Right cardiac atrium (tissue), 5 donors: ENCODE measurements around the gene ZNF644. TPM values are rescaled to one million over a fixed set of nuclear protein-coding genes. Genes with fewer than 3 reads are reported as not detected.

Experiments used
- ATAC-seq, 2 donors: fragments of 200-7000 bp; cut with Tn5 transposase; one replicate each; pipeline versions ENCODE4 v1.8.0 to v1.9.1; 2020; ENCODE audit warnings: moderate library complexity in 2 of 2, mild to moderate bottlenecking in 1 of 2
- DNase-seq, 3 donors: peaks; one replicate each; pipeline ENCODE4 v3.0.0-alpha.2; 2020
- H3K27ac ChIP-seq: one replicate; pipeline ENCODE4 v1.5.1; 2013; ENCODE audit warnings: mild to moderate bottlenecking, low read length, control low read depth, moderate library complexity
- H3K27me3 ChIP-seq: one replicate; pipeline ENCODE4 v1.6.1; 2013; ENCODE audit not compliant: control insufficient read depth, insufficient read depth
- H3K4me1 ChIP-seq: one replicate; pipeline ENCODE4 v1.6.1; 2013; ENCODE audit warnings: low read length; ENCODE audit not compliant: control insufficient read depth, insufficient read depth
- H3K4me3 ChIP-seq: one replicate; pipeline ENCODE4 v1.5.1; 2013; ENCODE audit warnings: low read length, control low read depth
- H3K9me3 ChIP-seq: one replicate; pipeline ENCODE4 v1.6.1; 2013; ENCODE audit warnings: low read length; ENCODE audit not compliant: control insufficient read depth
- WGBS: extraction: QIAGEN DNeasy Blood & Tissue Kit; methylation state at CpG from one replicate; pipeline ENCODE4 v1.1.7; 2013; 5-methylcytosine and 5-hydroxymethylcytosine counted together
- intact Hi-C, 4 donors: fragments of 100-400 bp; cut with DNase I; formaldehyde crosslinking; loops; one replicate each; pipeline versions ENCODE4 v1.11.0 to v1.14.0; 2022 to 2023
- polyA plus RNA-seq: library from polyadenylated mRNA; stranded (reverse); fragments of 200-250 nt; gene quantifications from one replicate; pipeline ENCODE4 v1.2.3, GENCODE V29; 2013
- total RNA-seq, 4 donors: library from RNA; stranded (reverse); fragmentation: NEBNext Ultra II Directional; extraction: Animal tissue kit (Norgen Biotek cat#: 25700); gene quantifications; one replicate each; pipeline ENCODE4 v1.2.1, GENCODE V29; 2021
- donor health status: healthy with polysubstance abuse.
- donor health status: DM: no; HTN: yes; CAD: no.
- donor health status: DM: no; HTN: no; CAD: no.
- donor health status: DM: no; HTN: yes; CAD: no; lungs with severe emphysema.
- donor health status: DM: yes; HTN: yes; CAD: no.

ZNF644 gene
- total and polyA plus RNA-seq, 5 donors, result 16.7 to 44.7 (median 34.6) TPM

DNA sequence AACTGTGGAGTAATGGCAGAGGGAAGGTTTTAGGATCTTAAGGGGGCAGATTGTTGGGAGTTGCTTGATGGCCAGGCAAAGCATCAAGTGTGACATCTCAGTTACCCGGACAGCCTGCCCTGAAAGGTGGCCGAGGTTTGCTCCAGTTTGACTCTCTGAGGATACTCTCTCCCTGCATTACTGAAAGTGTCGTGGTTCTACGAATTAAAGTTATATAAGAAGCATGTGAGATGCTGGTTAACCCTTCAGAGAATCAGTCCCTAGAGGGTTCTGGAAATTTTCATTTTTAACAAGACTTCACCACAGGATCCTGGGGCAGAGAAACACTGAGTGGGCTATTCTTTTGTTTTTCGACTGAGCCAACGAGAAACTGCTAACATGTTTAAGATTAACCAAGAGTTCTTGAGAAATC lies 689 bp upstream of the ZNF644 start:
- H3K27ac ChIP-seq, result peak overlapping the region; percentile 97
- intact Hi-C loops, result no loop called here
- H3K9me3 ChIP-seq, result no peaks in the 10 kb centered on the region
- no peaks in the 10 kb centered on the region for H3K27me3 ChIP-seq
- WGBS, result 52% methylated on average over 6 of the region's 6 CpGs
- ATAC-seq (peak in 1 of 2 donors; percentile 4), DNase-seq (no peak)
- peak overlapping the region; percentile 93 for H3K4me3 ChIP-seq
- no peaks in the 10 kb centered on the region for H3K4me1 ChIP-seq

DNA sequence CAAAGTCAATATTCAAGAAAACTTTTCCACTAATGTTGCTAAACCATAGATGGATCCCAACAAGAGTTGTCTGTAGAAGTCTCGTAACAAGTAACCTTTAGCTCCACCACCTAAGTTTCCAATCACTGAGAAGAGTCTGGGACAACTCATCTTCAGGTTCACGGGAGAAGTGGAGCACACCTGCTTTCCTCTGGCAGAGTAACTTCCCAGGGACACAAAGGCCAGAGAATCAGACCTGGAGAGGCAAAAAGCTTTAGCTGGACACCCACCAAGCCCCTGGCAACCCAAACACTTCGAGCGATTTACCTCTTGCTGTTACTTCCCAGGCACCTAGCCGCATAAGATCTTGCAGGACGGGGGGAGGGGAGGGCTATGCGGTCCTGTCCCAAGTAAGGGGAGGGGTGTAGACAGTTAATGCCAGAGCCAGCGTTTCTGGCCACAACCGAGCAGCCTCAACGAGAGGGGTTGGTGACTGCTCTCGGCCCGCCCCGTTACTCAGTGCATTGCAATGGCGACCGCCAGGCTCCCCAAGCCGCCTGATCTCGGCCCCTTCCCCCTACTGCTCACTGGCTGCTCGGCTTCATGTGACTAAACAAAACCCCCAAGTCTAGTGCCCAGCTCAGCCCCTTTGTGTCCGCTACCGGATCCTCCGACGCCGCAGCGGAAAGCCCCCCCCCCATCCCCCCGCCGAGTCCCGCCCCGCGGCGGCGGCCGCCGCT lies 709 bp downstream of the ZNF644 start:
- no peaks in the 10 kb centered on the region for H3K4me1 ChIP-seq
- ATAC-seq (peak; percentile 61 to 68), DNase-seq (peak; percentile 70 to 83 (median 79))
- WGBS, result 1% methylated on average over 33 of the region's 33 CpGs
- no peaks in the 10 kb centered on the region for H3K27me3 ChIP-seq
- H3K4me3 ChIP-seq, result peak overlapping the region; percentile 93
- H3K27ac ChIP-seq, result peak overlapping the region; percentile 97
- no peaks in the 10 kb centered on the region for H3K9me3 ChIP-seq
- intact Hi-C loops, result no loop called here

DNA sequence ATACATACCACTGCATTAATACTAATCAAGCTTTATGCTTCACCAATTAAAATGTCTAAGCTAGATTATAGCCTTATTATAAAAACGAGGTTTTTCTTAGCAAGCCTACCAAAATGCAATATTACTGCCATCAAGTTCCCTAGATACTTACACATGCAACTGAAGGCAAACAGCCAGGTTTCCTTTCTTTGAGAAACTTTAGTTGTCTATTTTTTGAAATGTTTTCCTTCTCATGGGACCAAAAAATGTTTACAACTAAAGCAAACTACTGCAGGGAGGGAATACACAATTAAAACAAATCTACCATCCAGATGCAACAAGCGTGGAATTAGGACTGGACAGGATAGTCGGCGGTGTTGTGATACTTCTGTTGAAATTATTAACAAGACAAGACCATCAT lies 1.3 kb downstream of the ZNF644 start:
- intact Hi-C loops, result no loop called here
- Histone ChIP-seq H3K4me3 (peak overlapping the region; percentile 93), H3K27ac (no peak overlapping the region), H3K27me3 (no peaks in the 10 kb centered on the region), H3K4me1 (no peaks in the 10 kb centered on the region), H3K9me3 (no peaks in the 10 kb centered on the region)
- ATAC-seq, result no peak
- no peak for DNase-seq
- 25% methylated on average over 4 of the region's 4 CpGs for WGBS

DNA sequence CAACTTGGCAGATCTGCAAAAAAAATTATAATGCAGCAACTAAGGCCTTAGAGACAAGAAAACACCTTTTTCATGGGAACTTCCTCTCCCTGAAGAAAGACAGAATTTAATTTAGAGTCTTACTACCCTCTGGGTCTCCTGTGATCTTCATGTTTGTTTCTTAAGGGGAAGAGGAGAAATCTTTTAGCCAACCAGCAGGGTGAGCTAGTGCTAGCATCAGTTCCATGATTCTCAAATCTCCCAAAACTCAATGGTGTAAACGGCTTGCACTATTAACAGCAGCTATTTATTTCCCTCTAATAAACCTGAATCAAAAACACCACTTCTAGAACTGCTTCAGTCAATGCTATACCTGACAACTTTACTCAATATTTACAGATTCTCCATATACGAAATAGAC lies 3.8 kb downstream of the ZNF644 start:
- no peaks in the 10 kb centered on the region for H3K9me3 ChIP-seq

DNA sequence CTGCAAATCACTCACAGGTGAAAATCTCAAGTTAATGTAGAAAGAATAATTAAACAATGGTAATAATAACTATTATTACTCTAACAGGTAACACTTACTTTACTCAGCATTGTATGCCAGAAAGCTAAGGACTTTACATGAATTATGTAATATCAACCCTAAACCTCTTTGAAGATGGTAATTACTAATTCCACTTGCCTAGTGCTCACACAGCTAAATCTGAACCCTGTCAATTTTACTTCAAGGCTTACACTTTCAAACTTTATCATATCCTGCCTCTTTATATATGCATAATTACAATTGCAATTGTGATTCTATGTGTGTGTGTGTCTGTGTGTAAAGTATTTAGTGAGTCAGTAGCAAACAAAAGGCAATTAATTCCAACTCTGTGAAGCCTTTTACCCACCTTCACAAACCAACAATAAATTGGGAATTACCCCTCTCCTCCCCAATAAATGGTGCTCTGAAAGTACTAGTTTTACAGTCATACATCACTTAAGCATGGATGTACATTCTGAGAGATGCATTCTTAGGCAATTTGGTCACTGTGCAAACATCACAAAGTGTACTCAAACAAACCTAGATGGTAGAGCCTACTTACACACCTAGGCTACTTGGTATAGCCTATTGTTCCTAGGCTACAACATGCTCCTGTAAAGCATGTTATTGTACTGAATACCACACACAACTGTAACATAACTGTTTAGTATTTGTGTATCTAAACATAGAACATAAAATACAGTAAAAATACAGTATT lies 5.9 kb downstream of the ZNF644 start:
- Histone ChIP-seq H3K9me3 (no peaks in the 10 kb centered on the region), H3K4me3 (no peak overlapping the region), H3K27me3 (no peaks in the 10 kb centered on the region), H3K4me1 (peaks cover 2% of the 10 kb centered on the region), H3K27ac (no peak overlapping the region)
- DNase-seq (no peak), ATAC-seq (no peak)
- intact Hi-C loops, result no loop called here

More for the DNA sequence above, 3.8 kb downstream of the ZNF644 start:
- 64% methylated on average over 2 of the region's 2 CpGs for WGBS
- H3K4me1 ChIP-seq, result no peaks in the 10 kb centered on the region
- DNase-seq (no peak), ATAC-seq (no peak)
- intact Hi-C loops, result no loop called here
- H3K27me3 ChIP-seq, result no peaks in the 10 kb centered on the region
- no peak overlapping the region for H3K27ac ChIP-seq
- H3K4me3 ChIP-seq, result no peak overlapping the region

DNA sequence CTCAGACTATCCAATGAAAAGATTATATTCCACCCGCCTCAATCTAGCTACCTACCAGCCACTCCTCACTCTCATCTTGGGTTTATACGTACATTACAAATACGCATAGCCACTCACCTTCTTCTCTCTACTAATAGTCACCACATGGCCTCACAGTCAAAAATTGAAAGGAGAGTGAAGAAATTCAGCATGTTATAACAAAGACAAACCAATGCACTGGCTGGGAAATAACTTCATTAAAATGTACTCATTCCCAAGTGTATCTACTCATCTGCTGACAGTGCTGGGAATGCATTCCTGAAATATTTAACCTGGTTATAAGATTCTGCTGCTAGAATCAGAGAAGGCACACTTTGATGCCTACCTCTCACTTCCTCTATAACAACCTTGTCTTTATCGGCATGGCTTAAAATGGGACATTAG lies 6.5 kb downstream of the ZNF644 start:
- Histone ChIP-seq H3K4me3 (no peak overlapping the region), H3K27ac (no peak overlapping the region), H3K9me3 (no peaks in the 10 kb centered on the region), H3K27me3 (no peaks in the 10 kb centered on the region), H3K4me1 (peaks cover 2% of the 10 kb centered on the region)
- ATAC-seq (no peak), DNase-seq (no peak)
- intact Hi-C loops, result no loop called here
- 74% methylated on average over 4 of the region's 4 CpGs for WGBS

DNA sequence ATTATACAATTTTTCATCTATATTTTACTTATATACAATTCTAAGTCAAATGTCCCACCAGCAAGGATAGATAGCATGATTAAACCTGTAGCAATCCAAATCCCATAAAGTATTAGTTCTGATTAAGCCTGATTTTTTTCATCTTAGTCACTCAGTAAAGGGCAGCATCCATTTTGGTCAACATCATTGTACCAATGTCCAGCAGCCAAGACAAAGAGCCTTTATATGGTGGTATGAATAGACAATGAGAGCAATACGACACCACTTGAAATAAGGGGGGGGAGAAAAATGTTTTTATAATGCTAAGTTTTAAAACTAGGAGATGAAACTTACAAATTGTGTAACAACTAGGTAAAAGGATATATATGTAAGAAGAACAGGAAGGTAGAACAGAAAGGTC lies 7.4 kb downstream of the ZNF644 start:
- no peak overlapping the region for H3K27ac ChIP-seq
- ATAC-seq (no peak), DNase-seq (no peak)
- H3K9me3 ChIP-seq, result no peaks in the 10 kb centered on the region
- intact Hi-C loops, result no loop called here
- H3K4me3 ChIP-seq, result no peak overlapping the region
- H3K27me3 ChIP-seq, result no peaks in the 10 kb centered on the region
- WGBS, result 85% methylated on average over 1 of the region's 1 CpG
- H3K4me1 ChIP-seq, result peaks cover 2% of the 10 kb centered on the region

DNA sequence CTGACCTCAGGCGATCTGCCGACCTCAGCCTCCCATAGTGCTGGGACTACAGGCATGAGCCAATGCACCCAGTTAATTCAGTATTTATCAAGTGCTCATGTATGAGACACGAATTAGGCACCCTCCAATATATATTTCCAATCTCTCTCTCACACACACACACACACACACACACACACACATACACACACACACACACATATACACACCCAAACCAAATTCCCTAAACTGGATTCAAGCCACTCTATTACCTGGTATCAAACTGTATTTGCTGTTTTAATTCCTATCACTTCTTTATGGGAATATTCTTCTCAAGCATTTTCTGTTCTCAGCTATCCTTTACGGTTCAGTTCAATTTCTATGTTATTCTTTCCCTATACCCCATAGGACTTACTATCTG lies 8.5 kb downstream of the ZNF644 start:
- intact Hi-C loops, result no loop called here
- no peaks in the 10 kb centered on the region for H3K27me3 ChIP-seq
- peaks cover 2% of the 10 kb centered on the region for H3K4me1 ChIP-seq
- no peak for ATAC-seq
- no peak overlapping the region for H3K4me3 ChIP-seq
- DNase-seq, result no peak
- H3K27ac ChIP-seq, result no peak overlapping the region
- 82% methylated on average over 4 of the region's 4 CpGs for WGBS
- H3K9me3 ChIP-seq, result no peaks in the 10 kb centered on the region

DNA sequence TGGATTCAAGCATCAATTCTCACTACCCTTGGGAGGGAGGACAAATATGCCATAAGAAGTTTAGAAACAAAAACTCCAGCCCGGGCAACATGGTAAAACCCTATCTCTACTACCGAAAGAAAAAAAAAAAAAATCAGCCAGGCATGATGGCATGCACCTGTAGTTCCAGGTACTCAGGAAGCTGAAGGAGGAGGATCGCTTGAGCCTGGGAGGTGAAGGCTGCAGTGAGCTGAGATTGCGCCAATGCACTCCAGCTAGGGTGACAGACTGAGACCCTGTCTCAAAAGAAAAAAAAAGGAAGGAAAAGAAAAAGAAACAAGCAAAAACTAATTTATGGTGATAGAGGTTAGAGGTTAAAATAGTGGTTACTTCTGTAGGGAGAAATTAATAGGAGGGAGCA lies 9.6 kb downstream of the ZNF644 start:
- intact Hi-C loops, result no loop called here
- H3K4me1 ChIP-seq, result peaks cover 2% of the 10 kb centered on the region
- H3K4me3 ChIP-seq, result no peak overlapping the region
- H3K9me3 ChIP-seq, result no peaks in the 10 kb centered on the region
- H3K27me3 ChIP-seq, result no peaks in the 10 kb centered on the region
- 86% methylated on average over 4 of the region's 4 CpGs for WGBS
- DNase-seq, result no peak
- no peak overlapping the region for H3K27ac ChIP-seq
- ATAC-seq, result no peak

DNA sequence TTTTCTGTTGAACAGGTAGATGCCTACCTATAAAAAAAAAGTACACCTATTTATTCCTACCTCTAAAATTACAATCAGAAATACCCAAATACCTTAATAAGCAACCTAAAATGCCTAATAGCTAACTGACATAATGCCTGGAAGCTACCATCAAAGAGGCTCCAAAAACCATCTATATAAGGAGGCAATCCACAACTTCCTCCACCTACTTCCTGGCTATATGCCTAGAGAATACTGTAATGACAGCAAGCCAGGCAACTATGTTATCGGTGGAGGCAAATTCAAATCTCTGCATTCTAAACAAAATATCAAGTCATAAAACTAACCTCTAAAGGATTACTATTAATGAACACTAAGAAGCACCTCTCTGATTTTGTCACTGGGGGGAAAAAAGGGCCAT lies 10.1 kb downstream of the ZNF644 start:
- H3K27ac ChIP-seq, result no peak overlapping the region
- intact Hi-C loops, result no loop called here
- H3K4me1 ChIP-seq, result peaks cover 2% of the 10 kb centered on the region
- WGBS, result 1% methylated on average over 1 of the region's 1 CpG
- H3K9me3 ChIP-seq, result no peaks in the 10 kb centered on the region
- no peaks in the 10 kb centered on the region for H3K27me3 ChIP-seq
- H3K4me3 ChIP-seq, result no peak overlapping the region
- peak; percentile 72 to 75 for ATAC-seq
- DNase-seq, result no peak

DNA sequence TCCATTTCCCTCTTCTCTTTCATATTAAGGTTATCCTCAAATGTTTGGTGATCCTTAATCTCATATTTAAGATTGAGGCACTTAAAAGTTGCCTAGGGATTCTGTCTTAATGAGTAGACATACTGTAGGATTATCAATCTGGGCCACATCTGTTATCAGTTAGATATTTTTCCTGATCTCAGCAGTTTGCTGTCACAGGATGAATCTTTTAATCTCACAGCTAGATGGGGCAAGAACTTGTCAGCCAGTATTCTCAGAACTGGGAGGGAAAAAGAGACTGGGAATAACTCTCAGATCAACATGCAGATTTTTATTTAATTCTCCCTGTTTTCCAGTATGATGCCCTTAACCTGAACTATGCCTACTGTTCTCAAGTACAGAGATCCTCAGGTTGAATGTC lies 14.0 kb downstream of the ZNF644 start:
- DNase-seq (no peak), ATAC-seq (no peak)
- Histone ChIP-seq H3K27ac (no peak overlapping the region), H3K9me3 (no peaks in the 10 kb centered on the region), H3K4me3 (no peak overlapping the region), H3K4me1 (peaks cover 2% of the 10 kb centered on the region), H3K27me3 (no peaks in the 10 kb centered on the region)
- intact Hi-C loops, result no loop called here
